Activated T-helper 1 cell treated with anti-CD3 and anti-CD28 coated beads, Interleukin-12 subunit alpha, Interleukin-12 subunit beta, Interleukin-2, Interleukin-4 antibody, amounts not matched to agents 30 ng/mL and 10 ng/mL and 1 ng/mL, durations not matched to agents 14 hours and 24 hours and 36 hours (primary cell): ENCODE results near the gene SMIM14. TPM values are rescaled to one million over a fixed set of nuclear protein-coding genes. Genes with fewer than 3 reads are reported as not detected.
"Not testable (repeated sequence)": the region's sequence is repeated elsewhere in the genome, so short reads cannot be mapped to it uniquely, and the experiment has no call there.

Experiments used
- DNase-seq: peaks from one replicate; pipeline ENCODE4 v3.0.0; 2021; ENCODE audit warnings: low spot score
- H3K27ac Mint-ChIP-seq: one replicate; pipeline ENCODE4 v1.8.0; 2021; ENCODE audit warnings: mild to moderate bottlenecking, mixed read lengths
- H3K27me3 Mint-ChIP-seq: one replicate; pipeline ENCODE4 v1.8.0; 2022; ENCODE audit warnings: mild to moderate bottlenecking, moderate library complexity, mixed read lengths; ENCODE audit not compliant: insufficient read depth
- H3K36me3 Mint-ChIP-seq: one replicate; pipeline ENCODE4 v1.8.0; 2021; ENCODE audit warnings: low read depth, mixed read lengths
- H3K4me1 Mint-ChIP-seq: one replicate; pipeline ENCODE4 v1.8.0; 2021; ENCODE audit warnings: low read depth, mixed read lengths
- H3K4me3 Mint-ChIP-seq: one replicate; pipeline ENCODE4 v1.8.0; 2021; ENCODE audit warnings: mild to moderate bottlenecking, moderate library complexity, mixed read lengths
- H3K9me3 Mint-ChIP-seq: one replicate; pipeline ENCODE4 v1.8.0; 2021; ENCODE audit warnings: mixed read lengths
- intact Hi-C: fragments of 100-400 bp; cut with micrococcal nuclease; formaldehyde crosslinking; loops from one replicate; pipeline ENCODE4 v1.15.1; 2024
- total RNA-seq: library from RNA; stranded (reverse); gene quantifications from 2 replicates; pipeline ENCODE4 v1.2.3, GENCODE V29; 2022

The SMIM14 gene
- total RNA-seq, 1 donor from 2014 or later = 1.6 TPM

- H3K27ac Mint-ChIP-seq, DNase-seq, intact Hi-C loops, H3K4me3 Mint-ChIP-seq, H3K27me3 Mint-ChIP-seq, H3K4me1 Mint-ChIP-seq: not testable (repeated sequence)
- H3K9me3 Mint-ChIP-seq = peaks cover 34% of the 10 kb centered on the region
- H3K36me3 Mint-ChIP-seq = peaks cover 21% of the 10 kb centered on the region
Observed at GRCh38 chr4:39532237-39532636, 106.4 kb downstream of the SMIM14 start.

- Mint-ChIP-seq H3K27ac (no peak overlapping the region), H3K27me3 (no peaks in the 10 kb centered on the region), H3K4me3 (no peak overlapping the region), H3K4me1 (peaks cover 18% of the 10 kb centered on the region), H3K9me3 (peaks cover 34% of the 10 kb centered on the region), H3K36me3 (peaks cover 21% of the 10 kb centered on the region)
- intact Hi-C loops = no loop called here
- no peak for DNase-seq
Observed at GRCh38 chr4:39530682-39531081, 108.0 kb downstream of the SMIM14 start.

DNA sequence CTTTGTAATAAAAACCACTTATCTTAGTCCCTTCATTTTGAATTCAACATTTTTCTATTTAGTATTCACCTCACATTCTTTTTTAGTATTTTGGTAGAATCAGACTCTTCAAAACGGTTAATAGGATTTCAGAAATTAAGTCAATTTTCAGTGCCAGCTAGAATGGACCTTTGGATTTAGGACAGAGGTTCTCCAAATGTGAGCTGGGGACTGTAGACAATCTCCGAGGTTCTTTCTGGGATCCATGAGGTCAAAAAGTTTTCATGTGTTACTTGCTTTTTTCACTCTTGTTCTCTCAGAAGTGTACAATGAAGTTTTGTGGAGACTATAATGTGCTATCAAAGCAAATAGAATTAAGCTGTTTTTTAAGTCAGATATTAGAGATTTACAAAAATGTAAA lies 109.1 kb downstream of the SMIM14 start:
- peaks cover 20% of the 10 kb centered on the region for H3K36me3 Mint-ChIP-seq
- peaks cover 19% of the 10 kb centered on the region for H3K4me1 Mint-ChIP-seq
- H3K27ac Mint-ChIP-seq = no peak overlapping the region
- DNase-seq = no peak
- H3K27me3 Mint-ChIP-seq = no peaks in the 10 kb centered on the region
- intact Hi-C loops = loop anchor here (5.0 to 10.0 kb wide), 4 partner anchors 93 to 1842 kb away; partner anchors contain the start of genes RELL1 and RFC1
- H3K9me3 Mint-ChIP-seq = peaks cover 33% of the 10 kb centered on the region
- peak overlapping the region; percentile 47 for H3K4me3 Mint-ChIP-seq

- Mint-ChIP-seq H3K27me3 (no peaks in the 10 kb centered on the region), H3K36me3 (peaks cover 16% of the 10 kb centered on the region), H3K4me3 (peak overlapping the region; percentile 99), H3K9me3 (peaks cover 29% of the 10 kb centered on the region), H3K27ac (peak overlapping the region; percentile 92), H3K4me1 (peaks cover 19% of the 10 kb centered on the region)
- intact Hi-C loops = loop anchor here (5.0 to 10.0 kb wide), 4 partner anchors 94 to 1841 kb away; partner anchors contain the start of genes RELL1 and RFC1
- no peak for DNase-seq
Observed at GRCh38 chr4:39528061-39528465, 110.6 kb downstream of the SMIM14 start.

DNA sequence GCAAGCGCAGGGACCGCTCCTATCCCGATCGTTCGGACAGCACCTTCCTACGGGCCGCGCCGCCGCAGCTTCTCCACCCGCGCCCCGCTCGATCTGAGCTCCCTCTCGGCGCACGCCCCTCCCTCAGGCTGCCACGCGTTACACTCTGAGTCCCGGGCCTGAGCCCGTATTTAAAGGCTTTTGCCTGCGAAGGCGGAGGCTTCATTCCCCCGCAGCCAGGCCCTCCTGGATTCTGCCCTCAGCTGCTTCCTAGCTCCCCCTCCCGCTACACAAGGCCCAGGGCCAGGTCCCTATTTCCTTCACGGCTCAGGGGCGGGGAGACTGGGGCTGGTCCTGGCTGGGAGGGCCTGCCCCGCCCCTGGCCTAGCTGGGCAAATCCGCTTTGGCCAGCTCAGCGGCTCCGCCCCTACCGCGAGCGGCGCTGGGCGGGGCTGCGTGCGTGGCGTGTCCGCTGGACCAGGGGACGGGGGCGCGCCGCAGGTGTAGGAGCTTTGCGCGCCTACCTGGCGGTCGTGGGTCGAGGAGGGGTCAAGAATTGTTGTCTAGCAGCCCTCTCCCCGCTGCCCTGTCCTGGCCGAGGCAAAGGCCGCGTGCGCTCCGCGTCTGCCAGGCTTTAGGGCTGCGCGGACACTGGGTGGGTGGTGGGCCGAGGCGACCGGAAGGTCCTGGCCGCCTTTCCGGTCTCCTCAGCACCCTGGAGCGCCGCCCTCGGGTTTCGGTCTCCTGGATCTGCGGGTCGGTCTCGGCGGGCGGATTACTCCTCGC lies 111.2 kb downstream of the SMIM14 start, which contains the start of gene UGDH:
TSS of gene UGDH (minus strand) at position 144 of the 765 bp plus-strand sequence. CDS start 5,927 bp downstream, outside the sequence.
- H3K9me3 Mint-ChIP-seq = peaks cover 25% of the 10 kb centered on the region
- intact Hi-C loops = loop anchor here (1.0 to 10.0 kb wide), 11 partner anchors 59 to 1840 kb away; partner anchors contain the start of genes LIAS, PDS5A, RELL1 and RFC1
- H3K4me1 Mint-ChIP-seq = peaks cover 19% of the 10 kb centered on the region
- no peaks in the 10 kb centered on the region for H3K27me3 Mint-ChIP-seq
- H3K36me3 Mint-ChIP-seq = peaks cover 13% of the 10 kb centered on the region
- H3K4me3 Mint-ChIP-seq = peak within 1 kb of the TSS; percentile 99
- H3K27ac Mint-ChIP-seq = peak within 1 kb of the TSS; percentile 92
- peak; percentile 91 for DNase-seq

GRCh38 chr4:39526765-39527295 lies 111.8 kb downstream of the SMIM14 start:
- Mint-ChIP-seq H3K27me3 (no peaks in the 10 kb centered on the region), H3K4me3 (peak overlapping the region; percentile 99), H3K4me1 (peaks cover 19% of the 10 kb centered on the region), H3K27ac (peak overlapping the region; percentile 87), H3K36me3 (peaks cover 10% of the 10 kb centered on the region), H3K9me3 (peaks cover 19% of the 10 kb centered on the region)
- intact Hi-C loops = loop anchor here (1.0 to 10.0 kb wide), 11 partner anchors 58 to 1840 kb away; partner anchors contain the start of genes LIAS, PDS5A, RELL1 and RFC1
- no peak for DNase-seq

GRCh38 chr4:39525822-39526690 lies 112.6 kb downstream of the SMIM14 start:
- peaks cover 11% of the 10 kb centered on the region for H3K9me3 Mint-ChIP-seq
- intact Hi-C loops = loop anchor here (2.0 to 10.0 kb wide), 6 partner anchors 57 to 1839 kb away; partner anchors contain the start of genes RELL1 and RFC1
- no peak for DNase-seq
- H3K4me1 Mint-ChIP-seq = peaks cover 19% of the 10 kb centered on the region
- H3K27me3 Mint-ChIP-seq = no peaks in the 10 kb centered on the region
- H3K4me3 Mint-ChIP-seq = peak overlapping the region; percentile 99
- H3K36me3 Mint-ChIP-seq = peaks cover 4% of the 10 kb centered on the region
- peak overlapping the region; percentile 87 for H3K27ac Mint-ChIP-seq

GRCh38 chr4:39524161-39524957 lies 114.3 kb downstream of the SMIM14 start:
- intact Hi-C loops = loop anchor here (10.0 kb wide), 1 partner anchor 480 kb away; no protein-coding TSS in a partner anchor
- peaks cover 19% of the 10 kb centered on the region for H3K4me1 Mint-ChIP-seq
- no peak overlapping the region for H3K4me3 Mint-ChIP-seq
- H3K36me3 Mint-ChIP-seq = no peaks in the 10 kb centered on the region
- H3K9me3 Mint-ChIP-seq = no peaks in the 10 kb centered on the region
- no peak for DNase-seq
- H3K27ac Mint-ChIP-seq = no peak overlapping the region
- H3K27me3 Mint-ChIP-seq = no peaks in the 10 kb centered on the region

- no peak overlapping the region for H3K27ac Mint-ChIP-seq
Observed at GRCh38 chr4:39522068-39522467, 116.6 kb downstream of the SMIM14 start.

GRCh38 chr4:39521253-39521919 lies 117.3 kb downstream of the SMIM14 start:
- H3K27ac Mint-ChIP-seq = no peak overlapping the region
- H3K27me3 Mint-ChIP-seq = no peaks in the 10 kb centered on the region
- H3K36me3 Mint-ChIP-seq = peaks cover 1% of the 10 kb centered on the region
- H3K9me3 Mint-ChIP-seq = no peaks in the 10 kb centered on the region
- no peak for DNase-seq
- H3K4me3 Mint-ChIP-seq = no peak overlapping the region
- H3K4me1 Mint-ChIP-seq = peaks cover 7% of the 10 kb centered on the region
- intact Hi-C loops = loop anchor here (10.0 kb wide), 1 partner anchor 477 kb away; no protein-coding TSS in a partner anchor

More at GRCh38 chr4:39522068-39522467, 116.6 kb downstream of the SMIM14 start:
- Mint-ChIP-seq H3K9me3 (no peaks in the 10 kb centered on the region), H3K27me3 (no peaks in the 10 kb centered on the region), H3K4me3 (no peak overlapping the region), H3K36me3 (no peaks in the 10 kb centered on the region), H3K4me1 (peaks cover 11% of the 10 kb centered on the region)
- intact Hi-C loops = loop anchor here (10.0 kb wide), 1 partner anchor 477 kb away; no protein-coding TSS in a partner anchor
- DNase-seq = no peak

DNA sequence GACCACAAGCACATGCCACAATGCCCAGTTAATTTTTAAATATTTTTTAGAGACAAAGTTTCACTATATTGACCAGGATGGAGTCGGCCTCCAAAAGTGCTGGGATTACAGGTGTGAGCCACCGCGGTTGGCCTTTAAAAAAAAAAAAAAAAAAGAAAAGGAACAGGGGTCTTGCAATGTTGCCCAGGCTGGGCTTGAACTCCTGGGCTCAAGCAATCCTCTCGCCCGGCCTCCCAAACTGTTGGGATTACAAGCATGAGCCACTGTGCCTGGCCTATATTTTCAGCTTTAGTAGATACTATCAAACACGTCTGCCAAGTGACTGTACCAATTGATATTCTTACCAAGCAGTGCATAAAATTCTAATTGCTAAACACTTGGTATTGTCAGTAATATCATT lies 120.2 kb downstream of the SMIM14 start:
- DNase-seq = no peak
- H3K27me3 Mint-ChIP-seq = no peaks in the 10 kb centered on the region
- no peaks in the 10 kb centered on the region for H3K4me1 Mint-ChIP-seq
- peaks cover 10% of the 10 kb centered on the region for H3K36me3 Mint-ChIP-seq
- H3K4me3 Mint-ChIP-seq = no peak overlapping the region
- intact Hi-C loops = no loop called here
- H3K9me3 Mint-ChIP-seq = no peaks in the 10 kb centered on the region
- H3K27ac Mint-ChIP-seq = no peak overlapping the region
